Gastrocnemius medialis (tissue), 4 donors: ENCODE measurements around the gene CCL2. TPM values are rescaled to one million over a fixed set of nuclear protein-coding genes. Genes with fewer than 3 reads are reported as not detected.
A peak's percentile ranks its signal among the peaks of the same experiment; 100 is the strongest.

Source experiments
- ATAC-seq, 2 donors: fragments of 150-250 bp; one replicate each; pipeline ENCODE4 v1.9.1; 2016
- DNase-seq, 2 donors: peaks; one replicate each; pipeline ENCODE4 v3.0.0-alpha.2; 2019
- H3K27ac ChIP-seq, 4 donors: fragments of 200-600 bp; sonication (generic); 1 replicate in 1 of 4; 2 replicates in 3 of 4; pipeline ENCODE4 v1.5.1; 2016 to 2018; ENCODE audit warnings: mild to moderate bottlenecking in 2 of 4, moderate library complexity in 1 of 4
- H3K27me3 ChIP-seq, 3 donors: fragments of 200-600 bp; sonication (generic) in 2 of 3; 1 replicate in 1 of 3; 2 replicates in 2 of 3; pipeline versions ENCODE4 v1.5.1 to v1.6.0; 2016 to 2019; ENCODE audit warnings: mild to moderate bottlenecking in 1 of 3, moderate library complexity in 1 of 3
- H3K36me3 ChIP-seq, 2 donors: fragments of 200-600 bp; sonication (generic) in 1 of 2; one replicate each; pipeline ENCODE4 v1.5.1; 2017 to 2018
- H3K4me1 ChIP-seq, 2 donors: fragments of 200-600 bp; sonication (generic) in 1 of 2; one replicate each; pipeline ENCODE4 v1.5.1; 2016 to 2017; ENCODE audit warnings: mild to moderate bottlenecking in 2 of 2
- H3K4me3 ChIP-seq, 4 donors: fragments of 200-600 bp; sonication (generic) in 3 of 4; 1 replicate in 1 of 4; 2 replicates in 3 of 4; pipeline ENCODE4 v1.5.1; 2016 to 2019; ENCODE audit warnings: mild to moderate bottlenecking in 2 of 4
- H3K9me3 ChIP-seq, 3 donors: fragments of 200-600 bp; sonication (generic) in 2 of 3; 1 replicate in 1 of 3; 2 replicates in 2 of 3; pipeline ENCODE4 v1.5.1; 2016 to 2019
- CTCF ChIP-seq, 5 experiments: fragments of 450-650 bp in 3 of 5; fragments of 200-600 bp in 2 of 5; sonication (generic) in 2 of 5; IDR thresholded peaks in 4 of 5; conservative IDR thresholded peaks in 1 of 5; 1 replicate in 4 of 5; 2 replicates in 1 of 5; pipeline ENCODE4 v1.5.1; 2016 to 2019; ENCODE audit warnings: antibody characterized with exemption in 5 of 5, mild to moderate bottlenecking in 3 of 5, moderate library complexity in 3 of 5
- POLR2A ChIP-seq, 2 donors: fragments of 450-650 bp; IDR thresholded peaks; one replicate each; pipeline ENCODE4 v1.6.1; 2017; ENCODE audit warnings: antibody characterized with exemption in 2 of 2, mild to moderate bottlenecking in 2 of 2, moderate library complexity in 2 of 2
- in situ Hi-C, 4 donors: fragments of 200-750 bp; cut with MboI; loops; one replicate each; pipeline versions ENCODE4 v1.15.0 to v1.8.0; 2017; ENCODE audit warnings: low sequenced_read_pairs in 4 of 4
- intact Hi-C: fragments of 100-400 bp; cut with DNase I; formaldehyde crosslinking; loops from one replicate; pipeline ENCODE4 v1.15.1; 2023; ENCODE audit warnings: low total_unique reads
- total RNA-seq, 4 donors: library from RNA; depleted of rRNA; stranded (reverse); fragments of >200 nt; gene quantifications; one replicate each; pipeline versions ENCODE4 v1.1.0 to v1.2.3, GENCODE V29; 2016

Gene CCL2
- total RNA-seq, 4 donors from 2014 or later, result 1.1 to 5.8 (median 4.1) TPM

GRCh38 chr17:34218748-34219147 is 36.3 kb upstream of the CCL2 start:
- intact Hi-C loops, result no loop called here

GRCh38 chr17:34219405-34219804 is 35.7 kb upstream of the CCL2 start:
- H3K4me1 ChIP-seq, result no peaks in the 10 kb centered on the region
- H3K27ac ChIP-seq, result no peak overlapping the region
- no peak for ATAC-seq

More at GRCh38 chr17:34218748-34219147, 36.3 kb upstream of the CCL2 start:
- in situ Hi-C loops, result no loop called here
- DNase-seq (no peak), ATAC-seq (no peak)
- H3K9me3 ChIP-seq, result no peaks in the 10 kb centered on the region
- no peaks in the 10 kb centered on the region for H3K27me3 ChIP-seq
- no peaks in the 10 kb centered on the region for H3K4me1 ChIP-seq
- H3K4me3 ChIP-seq, result no peak overlapping the region
- TF ChIP-seq POLR2A (IDR thresholded peaks at IDR 0.05), result no peak
- no peak overlapping the region for H3K27ac ChIP-seq
- H3K36me3 ChIP-seq, result no peaks in the 10 kb centered on the region

GRCh38 chr17:34220045-34220751 is 34.9 kb upstream of the CCL2 start:
- no peak for ATAC-seq
- no peaks in the 10 kb centered on the region for H3K36me3 ChIP-seq
- TF ChIP-seq POLR2A (IDR thresholded peaks at IDR 0.05) (no peak), CTCF (IDR thresholded peaks at IDR 0.05 in 4 of 5, conservative IDR thresholded peaks at IDR 0.05 in 1 of 5) (no peak)
- H3K4me3 ChIP-seq, result no peak overlapping the region
- H3K27me3 ChIP-seq, result no peaks in the 10 kb centered on the region
- DNase-seq, result no peak
- no peaks in the 10 kb centered on the region for H3K4me1 ChIP-seq
- in situ Hi-C loops, result no loop called here
- no peaks in the 10 kb centered on the region for H3K9me3 ChIP-seq
- intact Hi-C loops, result no loop called here
- H3K27ac ChIP-seq, result no peak overlapping the region

More at GRCh38 chr17:34219405-34219804, 35.7 kb upstream of the CCL2 start:
- Histone ChIP-seq H3K36me3 (no peaks in the 10 kb centered on the region), H3K27me3 (no peaks in the 10 kb centered on the region), H3K9me3 (no peaks in the 10 kb centered on the region), H3K4me3 (no peak overlapping the region)
- no peak for TF ChIP-seq POLR2A (IDR thresholded peaks at IDR 0.05)
- TF ChIP-seq CTCF (IDR thresholded peaks at IDR 0.05 in 4 of 5, conservative IDR thresholded peaks at IDR 0.05 in 1 of 5), result no peak
- in situ Hi-C loops (no loop called here), intact Hi-C loops (no loop called here)
- DNase-seq, result no peak

- H3K4me1 ChIP-seq, result no peaks in the 10 kb centered on the region
- H3K27me3 ChIP-seq, result no peaks in the 10 kb centered on the region
- H3K4me3 ChIP-seq, result no peak overlapping the region
- peak in 1 of 2 donors; percentile 25 for DNase-seq
- no peak overlapping the region for H3K27ac ChIP-seq
- no peaks in the 10 kb centered on the region for H3K9me3 ChIP-seq
- TF ChIP-seq POLR2A (IDR thresholded peaks at IDR 0.05) (no peak), CTCF (IDR thresholded peaks at IDR 0.05 in 4 of 5, conservative IDR thresholded peaks at IDR 0.05 in 1 of 5) (no peak)
- H3K36me3 ChIP-seq, result no peaks in the 10 kb centered on the region
- in situ Hi-C loops (no loop called here), intact Hi-C loops (no loop called here)
- no peak for ATAC-seq
Observed at GRCh38 chr17:34220752-34221395, 34.2 kb upstream of the CCL2 start.

GRCh38 chr17:34221411-34221810 is 33.7 kb upstream of the CCL2 start:
- no peaks in the 10 kb centered on the region for H3K9me3 ChIP-seq
- in situ Hi-C loops (no loop called here), intact Hi-C loops (no loop called here)
- ATAC-seq, result no peak
- no peak overlapping the region for H3K4me3 ChIP-seq
- H3K27ac ChIP-seq, result no peak overlapping the region
- no peaks in the 10 kb centered on the region for H3K36me3 ChIP-seq
- TF ChIP-seq POLR2A (IDR thresholded peaks at IDR 0.05) (no peak), CTCF (IDR thresholded peaks at IDR 0.05 in 4 of 5, conservative IDR thresholded peaks at IDR 0.05 in 1 of 5) (no peak)
- no peaks in the 10 kb centered on the region for H3K4me1 ChIP-seq
- H3K27me3 ChIP-seq, result no peaks in the 10 kb centered on the region
- DNase-seq, result no peak
